Natural killer cell (primary cell): Measurements from ENCODE around the gene TSPAN18. TPM values are rescaled to one million over a fixed set of nuclear protein-coding genes. Genes with fewer than 3 reads are reported as not detected.

ENCODE experiments used
- ATAC-seq, 3 donors: fragments of 150-1000 bp in 2 of 3; fragments of 200-7000 bp in 1 of 3; cut with Tn5 transposase; 1 replicate in 1 of 3; 2 replicates in 2 of 3; pipeline ENCODE4 v1.10.0; 2021; ENCODE audit warnings: mild to moderate bottlenecking in 2 of 3, moderate library complexity in 2 of 3
- DNase-seq, 2 donors: peaks; one replicate each; pipeline versions ENCODE4 v3.0.0 to v3.0.0-alpha.2; 2013 to 2021; ENCODE audit warnings: mixed read lengths in 1 of 2
- H3K27ac ChIP-seq: one replicate; pipeline ENCODE4 v1.5.1; 2013; ENCODE audit warnings: mild to moderate bottlenecking, low read length
- H3K27me3 ChIP-seq: one replicate; pipeline ENCODE4 v1.6.1; 2013; ENCODE audit warnings: low read length; ENCODE audit not compliant: control insufficient read depth, insufficient read depth
- H3K36me3 ChIP-seq: one replicate; pipeline ENCODE4 v1.6.1; 2013; ENCODE audit warnings: low read length; ENCODE audit not compliant: control insufficient read depth, insufficient read depth
- H3K4me1 ChIP-seq: one replicate; pipeline ENCODE4 v1.6.1; 2013; ENCODE audit warnings: low read length; ENCODE audit not compliant: control insufficient read depth, insufficient read depth
- H3K4me3 ChIP-seq: one replicate; pipeline ENCODE4 v1.5.1; 2013; ENCODE audit warnings: low read length
- H3K9me3 ChIP-seq: one replicate; pipeline ENCODE4 v1.6.1; 2013; ENCODE audit warnings: low read length; ENCODE audit not compliant: control insufficient read depth, insufficient read depth
- H3K27ac Mint-ChIP-seq, 2 donors: one replicate each; pipeline ENCODE4 v1.8.0; 2022; ENCODE audit warnings: mild to moderate bottlenecking in 2 of 2, mixed read lengths in 2 of 2, moderate library complexity in 1 of 2
- H3K27me3 Mint-ChIP-seq, 2 donors: one replicate each; pipeline ENCODE4 v1.8.0; 2022; ENCODE audit warnings: low read depth in 2 of 2, mixed read lengths in 2 of 2
- H3K36me3 Mint-ChIP-seq: one replicate; pipeline ENCODE4 v1.8.0; 2022; ENCODE audit warnings: mixed read lengths
- H3K4me1 Mint-ChIP-seq, 2 donors: one replicate each; pipeline ENCODE4 v1.8.0; 2022; ENCODE audit warnings: mixed read lengths in 2 of 2
- H3K4me3 Mint-ChIP-seq: one replicate; pipeline ENCODE4 v1.8.0; 2022; ENCODE audit warnings: mild to moderate bottlenecking, moderate library complexity, mixed read lengths
- H3K9me3 Mint-ChIP-seq, 2 donors: one replicate each; pipeline ENCODE4 v1.8.0; 2022; ENCODE audit warnings: mixed read lengths in 2 of 2
- WGBS: methylation state at CpG from one replicate; pipeline ENCODE4 v1.1.7; 2013; ENCODE audit warnings: missing lambda C conversion rate; ENCODE audit not compliant: insufficient coverage; 5-methylcytosine and 5-hydroxymethylcytosine counted together
- intact Hi-C: fragments of 100-400 bp; cut with micrococcal nuclease; formaldehyde crosslinking; loops from one replicate; pipeline ENCODE4 v1.14.2; 2022
- total RNA-seq, 4 donors: library from RNA; stranded (reverse); fragments of 120-200 nt in 1 of 4; gene quantifications; one replicate each; pipeline versions ENCODE4 v1.2.3 to v1.2.4, GENCODE V29; 2013 to 2022
- TF ChIP-seq, protein P1 (sequence below): fragments of 200-600 bp; IDR thresholded peaks from one replicate; pipeline ENCODE4 v1.8.0; 2022; ENCODE audit warnings: antibody characterized with exemption

TSPAN18 gene
- total RNA-seq, 3 donors from 2014 or later (not counting 1 experiment from before 2014, with no cell fraction given): 1.9 to 2.4 (median 2.3) TPM

DNA sequence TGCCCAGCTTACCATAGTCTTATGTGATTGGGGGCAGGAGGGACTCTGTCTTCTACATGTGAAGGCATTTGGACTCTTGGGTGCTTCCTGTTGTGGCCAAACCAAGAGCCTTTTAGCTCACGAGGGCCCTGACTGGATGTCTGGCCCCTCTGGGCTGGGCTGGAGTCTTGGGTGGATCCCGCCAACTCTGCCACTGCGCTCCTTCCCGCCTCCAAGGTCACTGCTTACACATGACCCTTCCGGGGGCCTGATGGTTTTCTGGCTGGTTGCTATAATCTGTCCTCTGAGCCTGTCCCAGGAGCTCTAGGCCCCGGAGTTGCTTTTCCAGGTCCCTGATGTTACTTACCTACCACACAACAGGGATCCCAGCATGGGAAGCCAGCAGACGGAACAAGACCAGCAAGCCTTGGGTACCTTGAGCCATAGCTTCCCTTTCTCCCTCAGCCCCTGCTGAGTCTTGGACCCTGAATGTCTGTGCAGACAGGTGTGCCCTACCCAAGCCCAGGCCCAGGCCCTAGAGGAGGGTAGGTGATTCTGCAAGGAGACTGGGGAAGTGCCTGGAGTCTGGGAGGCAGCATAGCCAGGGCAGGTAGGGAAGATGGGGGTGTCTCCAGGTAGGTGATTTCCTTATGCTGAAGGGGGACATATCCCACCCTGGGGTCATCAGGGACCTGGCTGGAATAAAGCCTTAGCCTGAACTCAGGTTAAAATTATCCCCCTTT is 100.3 kb downstream of the TSPAN18 start:
- peaks cover 15 to 19% of the 10 kb centered on the region in 2 donors for H3K27me3 Mint-ChIP-seq
- no peak overlapping the region for H3K27ac ChIP-seq
- no peaks in the 10 kb centered on the region for H3K36me3 ChIP-seq
- H3K27me3 ChIP-seq: no peaks in the 10 kb centered on the region
- H3K36me3 Mint-ChIP-seq: no peaks in the 10 kb centered on the region
- H3K4me1 Mint-ChIP-seq: peaks cover 0 to under 1% of the 10 kb centered on the region in 2 donors
- TF ChIP-seq, protein P1, sequence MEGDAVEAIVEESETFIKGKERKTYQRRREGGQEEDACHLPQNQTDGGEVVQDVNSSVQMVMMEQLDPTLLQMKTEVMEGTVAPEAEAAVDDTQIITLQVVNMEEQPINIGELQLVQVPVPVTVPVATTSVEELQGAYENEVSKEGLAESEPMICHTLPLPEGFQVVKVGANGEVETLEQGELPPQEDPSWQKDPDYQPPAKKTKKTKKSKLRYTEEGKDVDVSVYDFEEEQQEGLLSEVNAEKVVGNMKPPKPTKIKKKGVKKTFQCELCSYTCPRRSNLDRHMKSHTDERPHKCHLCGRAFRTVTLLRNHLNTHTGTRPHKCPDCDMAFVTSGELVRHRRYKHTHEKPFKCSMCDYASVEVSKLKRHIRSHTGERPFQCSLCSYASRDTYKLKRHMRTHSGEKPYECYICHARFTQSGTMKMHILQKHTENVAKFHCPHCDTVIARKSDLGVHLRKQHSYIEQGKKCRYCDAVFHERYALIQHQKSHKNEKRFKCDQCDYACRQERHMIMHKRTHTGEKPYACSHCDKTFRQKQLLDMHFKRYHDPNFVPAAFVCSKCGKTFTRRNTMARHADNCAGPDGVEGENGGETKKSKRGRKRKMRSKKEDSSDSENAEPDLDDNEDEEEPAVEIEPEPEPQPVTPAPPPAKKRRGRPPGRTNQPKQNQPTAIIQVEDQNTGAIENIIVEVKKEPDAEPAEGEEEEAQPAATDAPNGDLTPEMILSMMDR: no peak
- ATAC-seq: no peak
- no peaks in the 10 kb centered on the region for H3K4me1 ChIP-seq
- 86% methylated on average over 7 of the region's 7 CpGs for WGBS
- no peaks in the 10 kb centered on the region for H3K9me3 ChIP-seq
- no peaks in the 10 kb centered on the region for H3K9me3 Mint-ChIP-seq
- intact Hi-C loops: no loop called here
- H3K4me3 ChIP-seq: no peak overlapping the region
- no peak overlapping the region for H3K27ac Mint-ChIP-seq
- DNase-seq: no peak
- H3K4me3 Mint-ChIP-seq: no peak overlapping the region

GRCh38 chr11:44828296-44828695 is 101.5 kb downstream of the TSPAN18 start:
- Mint-ChIP-seq H3K36me3 (no peaks in the 10 kb centered on the region), H3K27me3 (peaks cover 21 to 27% of the 10 kb centered on the region in 2 donors), H3K4me1 (no peaks in the 10 kb centered on the region), H3K9me3 (no peaks in the 10 kb centered on the region), H3K4me3 (no peak overlapping the region), H3K27ac (no peak overlapping the region)
- intact Hi-C loops: no loop called here
- Histone ChIP-seq H3K4me3 (no peak overlapping the region), H3K27ac (no peak overlapping the region), H3K4me1 (no peaks in the 10 kb centered on the region), H3K9me3 (no peaks in the 10 kb centered on the region), H3K36me3 (no peaks in the 10 kb centered on the region), H3K27me3 (no peaks in the 10 kb centered on the region)
- DNase-seq: no peak
- WGBS: 73% methylated on average over 2 of the region's 5 CpGs
- TF ChIP-seq, protein P1: no peak
- ATAC-seq: no peak

DNA sequence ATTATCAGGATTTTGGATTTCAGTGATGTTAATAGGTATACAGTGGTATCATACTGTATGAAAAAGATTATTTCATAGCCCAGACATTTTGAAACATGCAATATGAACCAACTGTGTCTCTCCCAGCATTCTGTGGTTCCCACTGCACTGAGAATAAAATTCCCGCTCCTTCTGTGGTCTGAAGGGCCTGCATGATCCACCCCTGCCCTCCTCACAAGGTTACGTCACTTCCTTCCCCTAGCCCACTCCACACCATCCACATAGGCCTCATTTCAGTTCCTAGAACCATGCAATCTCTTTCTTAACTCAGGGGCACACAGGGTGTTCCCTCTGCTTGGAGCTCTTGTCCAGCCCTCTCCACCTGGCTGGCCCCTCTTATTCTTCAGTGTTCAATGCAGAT is 103.1 kb downstream of the TSPAN18 start:
- no peaks in the 10 kb centered on the region for H3K4me1 Mint-ChIP-seq
- WGBS: 80% methylated on average over 2 of the region's 2 CpGs
- TF ChIP-seq, protein P1: no peak

More for the DNA sequence above, 103.1 kb downstream of the TSPAN18 start:
- no peaks in the 10 kb centered on the region for H3K9me3 Mint-ChIP-seq
- no peak overlapping the region for H3K4me3 ChIP-seq
- no peak for ATAC-seq
- H3K27ac Mint-ChIP-seq: no peak overlapping the region
- peaks cover 23 to 37% of the 10 kb centered on the region in 2 donors for H3K27me3 Mint-ChIP-seq
- no peaks in the 10 kb centered on the region for H3K4me1 ChIP-seq
- DNase-seq: no peak
- no peaks in the 10 kb centered on the region for H3K9me3 ChIP-seq
- no peaks in the 10 kb centered on the region for H3K36me3 Mint-ChIP-seq
- H3K27me3 ChIP-seq: no peaks in the 10 kb centered on the region
- H3K4me3 Mint-ChIP-seq: no peak overlapping the region
- no peak overlapping the region for H3K27ac ChIP-seq
- intact Hi-C loops: no loop called here
- no peaks in the 10 kb centered on the region for H3K36me3 ChIP-seq
